OCI-LY7 (cell line): Measurements from ENCODE around the gene SRL. TPM values are rescaled to one million over a fixed set of nuclear protein-coding genes. Genes with fewer than 3 reads are reported as not detected.

Experiments
- BruUV-seq: library from RNA; stranded (reverse); fragments of 400-500 nt; replicated peaks from 2 replicates; lab custom pipeline; 2021; lab: Mats Ljungman, UMichigan
- CTCF ChIA-PET: fragments of 300-600 bp; sonication (Branson Sonifier 250); formaldehyde crosslinking; loops from one replicate; lab custom pipeline; 2022; ENCODE audit warnings: antibody characterized with exemption; ENCODE audit not compliant: unreplicated experiment; lab: Charles Lee
- POLR2A ChIA-PET: fragments of 300-600 bp; sonication (Branson Sonifier 250); formaldehyde crosslinking; loops from one replicate; lab custom pipeline; 2022; ENCODE audit warnings: antibody characterized with exemption; lab: Charles Lee
- DNase-seq: peaks from one replicate; pipeline ENCODE4 v3.0.0-alpha.2; 2015; ENCODE audit warnings: low spot score
- H2AFZ ChIP-seq: fragments of 200-600 bp; sonication (generic), shearing (Covaris generic); 2 replicates; pipeline ENCODE4 v1.6.1; 2014; ENCODE audit warnings: mild to moderate bottlenecking, antibody characterized with exemption, low read length, moderate library complexity
- H3K27ac ChIP-seq: fragments of 200-600 bp; sonication (generic); 2 replicates; pipeline ENCODE4 v1.5.1; 2014; ENCODE audit warnings: mixed run types, low read depth, mild to moderate bottlenecking, moderate library complexity, low read length, inconsistent platforms; ENCODE audit not compliant: poor library complexity, severe bottlenecking
- H3K36me3 ChIP-seq: fragments of 200-600 bp; sonication (generic); 2 replicates; pipeline ENCODE4 v1.6.1; 2014; ENCODE audit warnings: mild to moderate bottlenecking, antibody characterized with exemption, low read length, moderate library complexity, mixed read lengths; ENCODE audit not compliant: insufficient read depth
- H3K4me1 ChIP-seq: fragments of 200-600 bp; sonication (generic); 2 replicates; pipeline ENCODE4 v1.5.1; 2014; ENCODE audit warnings: mild to moderate bottlenecking, low read length; ENCODE audit not compliant: insufficient read depth, poor library complexity, severe bottlenecking
- H3K4me2 ChIP-seq: fragments of 200-600 bp; sonication (generic); 2 replicates; pipeline ENCODE4 v1.6.1; 2014; ENCODE audit warnings: mild to moderate bottlenecking, low read length
- H3K4me3 ChIP-seq: fragments of 200-600 bp; sonication (generic); 2 replicates; pipeline ENCODE4 v1.5.1; 2014; ENCODE audit warnings: mild to moderate bottlenecking, low read depth, low read length; ENCODE audit not compliant: poor library complexity, severe bottlenecking
- H3K79me2 ChIP-seq: fragments of 200-600 bp; sonication (generic); 2 replicates; pipeline ENCODE4 v1.6.1; 2016; ENCODE audit warnings: low read depth, mild to moderate bottlenecking, low read length, moderate library complexity, mixed read lengths; ENCODE audit not compliant: insufficient read depth
- H3K9me2 ChIP-seq: fragments of 200-600 bp; sonication (generic); 2 replicates; pipeline ENCODE4 v1.6.1; 2016; ENCODE audit warnings: mild to moderate bottlenecking, low read length, mixed read lengths; ENCODE audit not compliant: insufficient read depth
- H3K9me3 ChIP-seq: fragments of 200-600 bp; sonication (generic); 2 replicates; pipeline ENCODE4 v1.6.1; 2014; ENCODE audit warnings: mild to moderate bottlenecking, mixed run types, low read length, mixed read lengths
- H4K20me1 ChIP-seq: fragments of 200-600 bp; sonication (generic); 2 replicates; pipeline ENCODE4 v1.6.1; 2014; ENCODE audit warnings: mild to moderate bottlenecking, antibody characterized with exemption, low read length, moderate library complexity, mixed read lengths; ENCODE audit not compliant: insufficient read depth
- CTCF ChIP-seq: fragments of 200-600 bp; sonication (generic); conservative IDR thresholded peaks from 2 replicates; pipeline ENCODE4 v1.5.1; 2014; ENCODE audit warnings: mild to moderate bottlenecking, antibody characterized with exemption, low read length, moderate library complexity, mixed read lengths
- EZH2phosphoT487 ChIP-seq: fragments of 200-600 bp; sonication (generic); IDR thresholded peaks from 2 replicates; pipeline ENCODE4 v1.6.1; 2018; ENCODE audit warnings: low read depth, borderline replicate concordance, mild to moderate bottlenecking, mixed run types, antibody characterized with exemption, low read length, moderate library complexity, mixed read lengths
- intact Hi-C: fragments of 100-400 bp; cut with micrococcal nuclease; formaldehyde crosslinking; loops from one replicate; pipeline ENCODE4 v1.10.0; 2022; ENCODE audit not compliant: unreplicated experiment
- total RNA-seq, 2 experiments: library from RNA; depleted of rRNA in 1 of 2; stranded (reverse); fragments of >200 nt in 1 of 2; shearing (Covaris generic) in 1 of 2; gene quantifications; 2 replicates each; pipeline ENCODE4 v1.2.3, GENCODE V29; 2014 to 2022

SRL gene
- total RNA-seq, 2 experiments from 2014 or later: not detected

GRCh38 chr16:4172070-4172469 is 69.8 kb downstream of the SRL start:
- H3K36me3 ChIP-seq: no peaks in the 10 kb centered on the region
- no peaks in the 10 kb centered on the region for H3K9me3 ChIP-seq
- POLR2A ChIA-PET: no interaction called here
- no TSS peak for BruUV-seq
- H3K4me1 ChIP-seq: no peaks in the 10 kb centered on the region
- no peak overlapping the region for H3K4me3 ChIP-seq
- H2AFZ ChIP-seq: no peak overlapping the region
- TF ChIP-seq CTCF (no peak), EZH2phosphoT487 (no peak)
- no peaks in the 10 kb centered on the region for H3K79me2 ChIP-seq
- intact Hi-C loops: no loop called here
- H4K20me1 ChIP-seq: no peaks in the 10 kb centered on the region
- DNase-seq: no peak
- no peak overlapping the region for H3K4me2 ChIP-seq
- CTCF ChIA-PET: no interaction called here
- H3K27ac ChIP-seq: no peak overlapping the region
- no peaks in the 10 kb centered on the region for H3K9me2 ChIP-seq

DNA sequence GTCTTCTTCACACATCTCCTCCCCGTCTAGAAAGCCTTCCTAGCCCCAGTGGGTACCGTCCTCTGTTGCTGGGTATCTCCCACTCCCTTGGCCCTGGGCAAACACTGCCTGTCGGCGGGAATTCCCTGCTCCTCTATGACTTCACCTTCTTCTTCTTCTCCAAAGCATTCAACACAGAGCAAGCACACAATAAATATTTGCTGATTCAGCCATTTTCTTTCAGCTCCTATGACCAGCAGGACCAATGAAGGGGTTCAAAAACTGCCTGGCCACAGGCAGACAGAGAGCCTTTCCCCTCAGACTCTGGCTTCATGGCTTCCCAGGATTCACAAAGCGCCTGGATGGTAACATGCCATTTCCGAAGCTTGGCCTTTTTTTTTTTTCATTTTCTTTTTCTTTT is 72.5 kb downstream of the SRL start:
- Histone ChIP-seq H3K79me2 (no peaks in the 10 kb centered on the region), H3K4me1 (no peaks in the 10 kb centered on the region), H3K9me2 (no peaks in the 10 kb centered on the region), H2AFZ (no peak overlapping the region), H3K36me3 (no peaks in the 10 kb centered on the region), H4K20me1 (no peaks in the 10 kb centered on the region), H3K9me3 (no peaks in the 10 kb centered on the region), H3K4me3 (no peak overlapping the region), H3K27ac (no peak overlapping the region), H3K4me2 (no peak overlapping the region)
- ChIA-PET POLR2A (interaction anchor here (0.7 kb wide), 1 partner anchor 345 kb away, joined by 3 read pairs; no protein-coding TSS in a partner anchor), CTCF (no interaction called here)
- intact Hi-C loops: no loop called here
- no peak for TF ChIP-seq EZH2phosphoT487
- no peak for TF ChIP-seq CTCF
- DNase-seq: no peak
- BruUV-seq: no TSS peak

DNA sequence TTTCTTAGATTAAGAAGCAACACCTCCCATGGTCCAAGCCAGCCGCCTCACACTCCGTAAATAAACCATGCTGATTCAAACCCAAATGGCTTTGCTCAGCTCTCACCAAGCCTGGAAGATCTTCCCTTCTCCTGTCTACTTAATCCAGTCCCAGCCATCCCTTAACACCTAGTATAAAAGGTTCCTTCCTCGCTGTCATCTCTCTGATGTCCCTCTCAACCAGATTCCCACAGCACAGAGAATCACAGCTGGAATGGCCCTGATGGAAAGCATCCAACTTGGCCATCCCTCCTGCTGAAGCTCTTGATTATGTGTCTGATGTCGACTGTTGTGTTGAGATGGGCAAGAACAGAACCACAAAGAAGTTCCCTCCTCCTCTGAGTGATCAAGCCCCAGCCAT is 75.1 kb downstream of the SRL start:
- no peak for DNase-seq
- Histone ChIP-seq H3K36me3 (no peaks in the 10 kb centered on the region), H3K79me2 (no peaks in the 10 kb centered on the region), H3K27ac (no peak overlapping the region), H2AFZ (no peak overlapping the region), H4K20me1 (no peaks in the 10 kb centered on the region), H3K4me1 (no peaks in the 10 kb centered on the region), H3K4me2 (no peak overlapping the region), H3K4me3 (no peak overlapping the region), H3K9me3 (no peaks in the 10 kb centered on the region), H3K9me2 (no peaks in the 10 kb centered on the region)
- POLR2A ChIA-PET: interaction anchor here (1.0 kb wide), 1 partner anchor 21 kb away, joined by 3 read pairs; no protein-coding TSS in a partner anchor
- intact Hi-C loops: no loop called here
- CTCF ChIA-PET: no interaction called here
- TF ChIP-seq CTCF: no peak
- no peak for TF ChIP-seq EZH2phosphoT487
- no TSS peak for BruUV-seq
